T-helper 2 cell (primary cell): ENCODE measurements around the gene ISG20L2.

Experiments
- DNase-seq, 5 experiments: peaks; one replicate each; pipeline versions ENCODE4 v3.0.0 to v3.0.0-alpha.2; 2012 to 2022

The ISG20L2 gene

DNA sequence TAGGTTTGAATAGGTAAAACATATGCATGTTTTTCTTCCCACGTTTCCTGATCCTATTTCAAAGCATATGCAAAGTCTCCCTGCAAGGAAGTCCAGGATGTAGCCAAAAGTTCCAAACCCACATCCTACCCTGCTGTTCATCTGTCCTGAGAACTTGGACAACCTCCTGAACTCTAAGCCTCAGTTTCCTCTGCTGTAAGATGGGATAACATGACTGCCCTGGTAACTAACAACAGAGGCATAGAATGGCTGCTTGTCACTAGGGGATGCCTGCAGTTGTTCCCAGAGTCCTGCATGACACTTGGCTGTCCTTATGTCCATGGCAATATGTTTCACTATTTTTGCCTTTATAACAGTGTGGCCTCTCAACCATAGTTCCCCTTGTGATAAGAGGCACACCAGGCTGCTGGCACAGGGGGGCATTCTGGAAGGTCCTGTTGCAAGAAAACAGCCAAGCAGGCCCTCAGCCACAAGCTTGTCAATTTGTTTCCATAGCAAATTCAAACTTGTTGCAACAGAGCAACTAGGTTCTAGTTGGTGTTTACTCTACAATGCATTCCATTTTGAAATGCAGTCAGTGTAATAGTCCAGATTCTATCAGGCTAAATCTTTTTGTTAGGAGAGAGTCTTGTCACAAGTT lies 24.4 kb upstream of the ISG20L2 start:
- DNase-seq, result no peak

DNA sequence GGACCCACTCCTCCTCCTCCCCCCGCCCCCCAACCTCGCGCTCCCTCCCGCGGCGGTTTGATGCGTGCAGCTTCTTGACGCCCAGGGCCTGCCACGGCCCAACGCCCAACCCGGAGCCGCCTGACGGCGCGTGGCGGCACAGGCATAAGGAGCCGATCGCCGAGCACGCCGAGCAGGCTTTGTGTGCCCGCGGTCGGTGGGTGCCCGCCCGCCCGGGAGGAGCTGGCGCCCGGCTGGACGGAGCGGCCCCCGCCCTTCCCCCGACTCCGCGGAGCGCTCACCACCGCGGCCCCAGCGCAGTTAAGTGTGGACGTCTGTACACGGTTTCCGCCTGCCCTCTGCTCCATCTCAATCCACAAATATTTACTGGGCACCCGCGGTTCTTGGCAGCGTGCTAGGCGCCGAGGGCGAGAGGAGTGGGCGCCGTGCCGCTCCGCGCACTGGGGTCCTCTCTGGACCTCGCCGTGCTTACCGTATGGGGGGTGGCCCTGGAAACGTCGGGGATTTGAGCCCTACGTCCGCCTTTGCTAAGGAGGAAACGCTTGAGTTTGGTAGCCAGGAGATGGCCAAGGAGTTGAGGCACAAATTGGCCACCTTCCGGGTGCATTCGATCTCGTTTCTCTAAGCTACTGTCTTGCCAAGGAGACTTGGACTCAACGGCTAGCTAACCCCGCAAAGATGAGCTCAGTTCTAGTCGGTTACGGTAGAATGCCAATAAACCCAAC lies 23.4 kb upstream of the ISG20L2 start:
- DNase-seq, result peak; percentile 89 to 98 (median 96)

DNA sequence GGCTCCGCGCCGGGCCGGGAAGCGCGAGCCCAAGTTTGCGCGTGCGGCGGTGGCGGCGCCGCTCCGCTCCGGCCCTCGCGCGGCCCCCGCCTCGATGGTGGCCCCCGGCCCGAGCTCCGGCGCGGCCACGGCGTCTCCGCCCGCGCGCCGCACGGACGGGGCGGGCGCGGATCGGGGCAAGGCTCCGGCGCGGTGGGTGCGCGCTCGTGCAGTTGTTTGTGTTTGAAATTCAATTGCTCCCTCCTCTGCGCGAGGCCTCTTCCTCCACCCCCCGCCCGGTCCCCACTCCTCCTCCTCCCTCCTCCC lies 22.8 kb upstream of the ISG20L2 start, which contains the start of gene HDGF:
TSS of gene HDGF (minus strand) at position 225 of the 306 bp plus-strand sequence. CDS start 246 bp downstream, outside the sequence.
- no peak for DNase-seq

DNA sequence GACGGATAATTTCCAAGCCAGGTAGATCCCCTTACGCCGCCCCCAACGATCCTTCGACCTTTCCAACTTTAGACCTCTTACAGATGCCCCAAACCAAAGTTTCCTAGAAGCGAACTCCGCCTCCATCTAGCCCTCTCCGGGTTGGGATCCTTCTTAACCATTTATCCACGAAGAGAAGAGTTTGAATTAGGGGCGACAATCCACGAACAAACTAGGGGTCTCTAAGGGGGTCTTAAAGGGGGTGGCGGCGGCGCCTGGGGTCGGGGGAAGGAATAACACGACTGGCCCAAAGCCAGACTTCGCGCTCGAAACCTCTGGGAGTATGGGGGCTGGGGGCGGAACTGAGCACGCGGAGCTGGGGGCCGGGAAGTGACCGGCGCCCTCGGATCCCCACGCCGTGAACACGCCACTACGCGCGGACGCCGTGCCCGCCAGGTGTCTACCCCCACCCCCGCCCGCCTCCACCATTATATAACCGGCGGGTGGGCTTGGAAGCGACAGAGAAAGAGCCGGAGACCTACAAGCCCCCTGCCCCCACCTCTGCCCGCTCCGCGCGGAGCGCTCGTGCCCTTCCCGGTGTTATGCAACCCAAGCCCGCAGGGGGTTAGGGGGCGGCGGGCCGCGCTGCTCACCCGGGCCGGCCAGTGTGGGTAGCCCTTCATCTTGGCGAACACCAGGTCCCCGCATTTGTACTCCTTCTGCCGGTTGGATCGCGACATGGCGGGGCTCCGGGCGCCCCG lies 22.3 kb upstream of the ISG20L2 start:
- DNase-seq, result peak in 3 of 5 experiments; percentile 26 to 45 (median 29)

DNA sequence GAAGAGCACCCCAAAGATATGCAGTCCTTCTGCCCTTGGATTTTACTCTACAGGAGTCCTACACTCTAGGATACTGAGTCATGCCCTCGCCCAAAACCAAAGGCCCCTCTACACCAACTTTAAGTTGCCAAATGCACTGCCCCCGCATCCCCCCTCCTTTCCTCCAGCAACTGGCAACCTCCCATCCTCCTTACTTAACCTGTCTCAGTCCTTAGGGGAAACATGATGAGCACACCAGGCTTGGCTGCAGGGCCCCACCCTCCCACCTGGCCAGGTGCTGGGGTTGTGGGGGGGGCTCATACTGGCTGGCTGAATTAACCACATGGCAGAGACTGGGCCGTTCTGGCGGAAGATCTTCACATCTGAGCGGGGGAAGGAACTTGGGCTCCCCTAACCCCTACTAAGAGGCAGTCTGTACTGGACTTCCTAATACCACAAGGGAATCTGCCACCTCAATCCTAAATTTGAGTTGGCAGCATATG lies 21.7 kb upstream of the ISG20L2 start:
- DNase-seq, result peak in 2 of 5 experiments; percentile 24

DNA sequence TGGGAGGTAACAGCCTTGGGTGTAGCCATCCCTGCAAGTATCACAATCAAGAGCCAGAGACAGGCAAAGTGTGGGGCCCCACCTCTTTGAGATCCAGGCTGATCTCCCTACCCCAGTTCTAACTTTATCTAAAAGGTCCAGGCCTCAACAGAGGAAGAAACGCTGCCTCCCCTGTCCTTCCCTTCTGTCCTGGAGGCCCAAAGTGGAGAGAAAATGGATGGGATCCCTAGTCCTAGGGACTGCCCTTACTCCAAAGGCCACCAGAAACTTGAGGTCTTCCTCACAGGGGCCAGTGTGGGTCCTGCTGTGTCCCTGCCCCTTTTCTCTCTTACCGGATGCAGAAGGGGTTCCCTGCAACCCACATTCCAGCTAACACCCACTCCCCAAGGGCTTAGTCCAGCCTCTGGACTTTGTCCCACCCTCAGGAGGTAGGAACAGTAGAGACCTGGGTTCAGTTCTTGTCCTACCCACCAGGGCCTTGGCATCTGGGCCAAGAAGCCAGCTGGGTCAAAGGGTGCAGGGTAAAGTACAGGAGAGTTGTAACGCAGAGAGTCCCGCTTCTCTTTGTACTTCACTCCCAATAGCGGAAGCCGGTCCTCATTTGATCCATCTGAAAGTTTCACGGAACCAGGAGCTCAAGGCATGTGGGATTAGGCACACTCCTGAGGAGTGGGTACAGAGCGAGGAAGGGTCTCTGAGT lies 21.0 kb upstream of the ISG20L2 start:
- DNase-seq, result no peak

DNA sequence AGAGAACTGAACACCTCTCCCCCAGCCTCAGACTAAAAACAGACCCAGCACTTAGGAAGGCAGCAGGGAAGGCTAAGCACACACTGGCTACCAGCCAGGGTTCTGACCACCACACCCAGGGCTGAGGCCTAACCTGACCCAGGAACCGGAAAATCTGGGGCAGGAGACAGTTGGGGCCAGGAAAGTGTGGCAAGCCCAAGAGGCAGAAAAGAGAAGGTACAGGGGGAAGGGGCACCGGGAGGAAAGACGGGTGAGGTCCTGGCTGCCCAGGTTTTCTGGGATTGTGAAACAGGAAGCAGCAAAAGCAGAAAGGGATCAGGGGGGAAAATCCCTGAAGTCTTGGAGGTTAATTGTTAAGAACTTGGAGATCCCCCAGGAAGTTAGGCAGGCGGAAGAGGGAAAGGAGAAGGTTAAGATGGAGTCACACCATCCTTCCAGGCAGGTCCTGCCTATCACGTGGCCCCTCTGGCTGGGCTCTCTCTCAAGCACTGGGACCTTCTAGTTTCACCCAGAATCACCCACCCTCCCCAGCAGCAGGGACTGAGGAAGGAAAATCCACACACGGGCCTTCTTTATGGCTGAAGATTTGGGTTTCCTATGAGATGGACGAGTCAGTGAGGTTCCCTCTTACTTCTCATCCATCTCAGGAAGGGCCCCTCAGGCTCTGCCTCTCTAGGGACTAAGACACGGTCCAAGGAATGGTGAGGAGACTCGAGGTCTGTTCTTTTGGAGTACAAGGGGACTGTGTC lies 20.3 kb upstream of the ISG20L2 start:
- no peak for DNase-seq

DNA sequence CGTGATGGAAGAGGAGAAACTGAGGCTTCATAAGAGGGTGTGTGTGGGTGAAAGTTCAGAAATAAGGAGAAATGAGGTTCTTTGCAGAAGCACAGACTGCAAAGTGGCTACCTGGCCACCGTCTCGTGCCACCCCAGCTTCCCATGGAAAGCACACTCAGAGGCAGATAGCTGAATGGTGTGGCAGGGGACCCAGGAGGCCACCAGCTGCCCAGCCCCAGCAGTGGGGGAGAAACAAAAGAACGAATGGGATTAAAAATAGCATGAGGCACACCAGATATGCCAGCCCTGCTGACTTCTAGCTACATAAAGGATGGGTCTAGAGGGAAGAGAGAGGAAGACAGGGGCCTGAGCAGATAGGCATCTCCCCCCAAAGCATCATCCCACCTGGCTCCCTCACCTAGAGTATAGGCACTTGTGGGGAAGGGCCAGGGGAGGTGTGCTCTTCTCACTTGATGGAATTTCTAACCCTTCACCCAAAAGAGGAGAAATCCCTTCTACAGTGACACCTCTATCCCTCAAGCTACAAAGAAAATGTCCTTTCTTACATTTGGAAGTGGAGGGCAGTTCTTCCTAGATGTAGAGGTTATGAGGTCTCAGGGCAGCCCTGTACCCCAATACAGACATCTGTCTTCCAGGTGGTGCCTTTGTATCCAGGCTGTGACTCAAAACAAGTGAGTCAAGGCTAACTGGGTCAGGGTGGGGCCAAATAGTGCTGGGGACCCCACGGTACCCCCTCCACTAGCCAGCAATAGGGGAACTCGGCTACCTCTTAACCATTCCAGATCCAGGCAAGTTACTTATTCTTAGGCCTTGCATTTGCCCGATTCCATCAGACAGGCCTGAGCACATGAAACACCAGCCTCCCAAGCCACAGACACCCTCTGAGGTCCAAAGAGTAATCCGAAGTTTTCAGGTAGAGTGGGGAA lies 19.4 kb upstream of the ISG20L2 start:
- no peak for DNase-seq

DNA sequence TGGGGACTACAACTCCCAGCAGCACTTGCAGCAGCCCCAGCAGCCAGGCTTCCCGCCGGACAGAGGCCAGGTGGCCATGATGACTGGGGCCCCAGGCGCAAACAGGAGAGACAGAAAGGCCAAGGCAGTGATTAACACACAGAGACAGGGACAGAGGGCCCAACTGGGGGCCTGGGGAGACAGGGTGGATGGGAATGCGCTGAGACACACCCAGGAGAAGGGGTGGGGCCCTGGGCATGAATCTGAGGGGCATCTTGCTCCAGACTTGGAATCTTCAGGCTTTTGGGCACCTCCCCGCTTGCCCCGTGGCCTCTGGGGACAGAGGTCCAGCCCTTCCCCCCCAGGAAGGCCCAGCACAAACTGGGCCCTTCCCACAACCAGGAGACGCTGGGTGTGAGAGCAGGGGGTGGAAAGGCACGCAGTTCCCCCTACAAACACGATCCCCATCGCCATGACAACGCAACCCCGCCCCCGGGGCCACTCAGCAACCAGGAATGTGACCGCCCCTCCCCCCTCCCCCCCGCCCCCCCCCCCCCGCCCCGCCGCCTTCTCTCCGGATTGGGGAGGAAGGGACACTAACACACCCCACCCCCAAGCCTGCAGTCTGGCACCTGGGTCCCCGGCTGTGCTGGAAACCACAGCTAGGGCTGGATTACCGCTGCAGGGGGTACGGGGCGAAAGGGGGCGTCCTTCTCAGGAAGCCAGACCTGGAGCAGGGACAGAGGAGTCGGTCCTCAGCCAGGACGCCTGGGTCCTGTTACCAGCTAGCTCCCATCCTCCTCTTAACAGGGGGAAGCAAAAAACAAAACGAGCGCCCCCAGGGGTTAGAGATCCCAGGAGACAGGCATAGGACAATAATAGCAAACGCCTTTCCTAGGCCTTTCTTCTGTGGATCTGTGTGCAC lies 18.4 kb upstream of the ISG20L2 start:
- peak; percentile 24 to 76 (median 52) for DNase-seq

DNA sequence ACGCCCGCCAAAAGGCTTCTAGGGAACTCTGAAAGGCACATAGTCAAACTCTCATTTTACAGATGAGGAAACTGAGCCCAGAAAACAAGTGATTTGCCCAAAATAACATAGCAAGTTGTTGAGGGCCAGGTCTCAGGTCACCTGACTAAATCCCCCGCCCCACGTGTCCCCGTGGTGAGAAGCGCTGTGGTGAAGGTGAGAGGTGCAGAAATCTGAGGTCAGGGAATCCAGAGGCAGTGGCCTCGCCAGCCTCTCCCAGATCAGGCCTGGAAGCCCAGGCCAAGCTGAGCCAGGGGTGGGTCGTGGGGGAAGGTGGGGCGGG lies 17.8 kb upstream of the ISG20L2 start:
- DNase-seq, result peak in 1 of 5 experiments; percentile 45

DNA sequence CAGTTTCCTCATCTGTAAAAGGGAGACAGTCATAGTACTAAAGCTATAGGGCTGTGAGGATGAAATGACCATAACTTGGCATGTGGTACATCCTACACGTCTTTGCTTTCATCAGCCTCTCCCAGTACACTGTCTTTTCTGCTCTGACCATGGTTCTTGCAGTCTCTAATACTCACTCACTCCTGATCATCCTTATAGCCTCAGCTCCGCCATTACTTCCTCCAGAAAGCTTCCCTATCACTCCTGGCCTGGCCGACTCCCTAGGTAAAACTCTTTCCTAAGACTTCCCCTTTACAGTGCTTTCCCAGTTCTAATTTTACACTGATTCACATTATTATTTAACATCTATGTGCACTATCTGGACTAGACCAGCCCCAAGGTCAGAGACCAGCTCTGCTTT lies 17.3 kb upstream of the ISG20L2 start:
- no peak for DNase-seq

DNA sequence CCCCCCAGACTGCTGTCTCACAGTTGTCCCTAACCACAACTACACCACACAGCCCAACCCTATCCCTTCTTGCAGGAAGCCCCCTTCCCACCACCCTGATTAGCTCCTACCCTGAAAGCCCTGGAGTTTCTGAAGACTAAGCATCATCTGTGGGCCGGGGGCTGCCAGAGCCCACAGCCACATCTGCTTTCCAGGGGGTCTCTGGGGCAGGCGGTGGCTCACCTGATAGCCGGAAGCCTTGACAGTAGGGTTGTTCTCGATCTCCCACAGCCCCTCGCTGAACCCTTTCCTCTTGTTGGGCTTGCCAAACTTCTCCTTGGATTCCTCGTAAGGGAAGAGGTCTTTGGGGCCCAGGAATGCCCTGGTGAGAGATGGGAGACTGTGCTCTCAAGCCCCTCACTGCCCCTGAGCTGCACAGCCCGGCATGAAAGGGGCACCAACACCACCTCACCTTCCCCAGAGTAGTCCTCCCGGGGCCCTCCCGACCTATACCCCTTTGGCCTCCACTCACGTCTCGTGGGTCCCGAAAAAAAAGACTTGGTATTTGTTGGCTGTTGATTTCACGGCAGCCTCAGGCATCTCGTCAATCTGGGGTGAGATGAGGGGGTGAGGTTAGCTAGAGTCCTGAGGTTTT lies 16.3 kb upstream of the ISG20L2 start:
- no peak for DNase-seq

DNA sequence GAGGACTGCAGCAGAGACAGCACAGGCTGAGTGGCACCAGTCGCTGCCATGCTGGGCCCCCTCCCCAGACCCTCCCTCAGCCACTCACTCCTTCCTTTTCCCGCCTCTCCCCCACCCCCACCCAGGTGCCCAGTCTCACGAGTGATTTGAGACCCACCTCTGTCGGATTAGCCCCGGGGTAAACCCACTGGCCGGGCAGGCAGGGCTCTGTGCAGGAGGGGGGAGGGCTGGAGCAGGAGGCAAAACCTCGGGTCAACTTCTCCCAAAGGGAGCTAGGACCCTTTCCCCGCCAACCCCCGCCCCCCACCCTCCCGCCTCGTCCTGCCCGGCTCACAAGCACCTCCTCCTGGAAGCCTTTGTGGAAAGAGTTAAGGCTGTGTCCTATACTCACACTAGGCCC lies 15.8 kb upstream of the ISG20L2 start:
- no peak for DNase-seq

DNA sequence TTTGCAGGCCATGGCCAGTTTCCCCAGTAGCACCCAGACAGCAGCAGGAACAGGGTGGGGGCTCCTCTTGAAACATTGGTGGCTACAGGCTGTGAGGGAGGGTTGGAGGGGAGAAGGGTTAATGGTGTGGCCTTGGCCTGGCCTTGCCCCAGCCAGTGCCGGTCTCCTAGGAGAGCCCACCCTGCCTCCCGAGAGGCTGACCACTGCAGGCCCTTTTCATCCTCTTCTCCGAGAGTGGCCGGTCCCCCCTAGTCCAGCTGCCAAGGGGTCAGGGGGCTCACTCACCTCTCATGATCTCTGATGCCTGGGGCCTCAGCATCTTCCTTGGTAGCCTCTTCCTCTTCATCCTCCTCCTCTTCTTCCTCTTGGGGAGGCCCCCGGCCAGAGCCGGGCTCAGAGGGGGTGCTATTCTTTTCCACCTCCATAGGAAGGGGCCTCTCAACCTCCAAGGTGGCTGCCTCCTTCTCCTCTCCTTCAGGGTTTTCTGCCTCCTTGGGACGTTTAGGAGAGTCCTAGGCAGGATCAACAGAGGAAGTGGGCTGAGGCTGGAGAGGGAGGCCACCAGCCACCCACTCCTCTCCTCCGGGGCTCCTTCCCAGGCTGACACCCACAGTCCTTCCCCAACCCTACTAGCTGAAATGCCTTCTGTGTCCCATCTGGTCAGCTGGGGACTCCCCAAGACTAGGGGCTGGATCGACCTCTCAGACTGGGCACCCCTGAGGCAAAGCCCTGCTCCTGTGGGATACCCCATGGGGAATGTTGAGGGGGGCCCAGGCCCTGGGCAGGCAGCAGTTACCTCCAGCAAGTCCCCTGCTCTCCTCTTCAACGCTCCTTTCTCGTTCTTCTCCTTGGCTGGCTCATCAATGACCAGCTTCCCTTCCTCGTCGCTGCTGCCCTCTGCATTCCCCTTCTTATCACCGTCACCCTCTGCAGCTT lies 15.1 kb upstream of the ISG20L2 start:
- no peak for DNase-seq

DNA sequence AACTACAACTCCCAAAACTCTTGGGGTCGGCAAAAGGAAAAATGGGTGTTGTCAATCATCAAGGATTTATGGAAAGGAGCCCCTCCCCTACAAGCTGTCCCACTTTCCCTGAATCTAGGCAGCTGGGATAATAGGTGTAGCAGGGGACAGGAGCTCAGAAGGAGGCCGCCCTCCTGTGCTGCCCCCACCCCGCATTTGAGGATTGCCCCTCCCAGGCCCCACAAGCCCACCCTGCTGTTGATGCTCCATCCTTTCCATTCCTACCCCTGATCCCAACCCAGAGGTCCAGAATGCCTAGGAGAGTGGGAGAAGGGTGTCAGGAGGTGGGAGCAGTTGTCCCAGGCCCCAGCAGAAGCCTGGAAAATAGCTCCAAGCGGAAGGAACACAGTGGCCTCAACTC lies 14.2 kb upstream of the ISG20L2 start:
- DNase-seq, result no peak

DNA sequence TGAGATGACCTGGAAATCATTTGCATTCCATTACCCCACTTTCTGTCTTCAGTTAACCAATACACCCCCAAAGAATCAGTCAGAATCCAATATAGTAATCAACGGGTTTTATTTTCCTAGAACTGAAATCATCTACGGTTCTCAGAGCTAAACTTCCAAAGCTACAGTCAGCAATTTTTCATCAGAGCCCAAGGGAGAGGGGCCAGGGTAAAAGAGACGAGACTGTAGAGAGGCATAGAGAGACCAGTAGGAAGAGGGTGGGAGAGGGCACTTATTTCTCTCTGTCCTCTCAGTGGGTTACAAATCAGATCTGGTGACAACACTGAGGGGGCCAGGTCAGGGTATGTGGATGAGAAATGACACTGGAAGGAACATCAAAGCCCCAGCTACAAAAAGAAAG lies 13.5 kb upstream of the ISG20L2 start:
- DNase-seq, result no peak

DNA sequence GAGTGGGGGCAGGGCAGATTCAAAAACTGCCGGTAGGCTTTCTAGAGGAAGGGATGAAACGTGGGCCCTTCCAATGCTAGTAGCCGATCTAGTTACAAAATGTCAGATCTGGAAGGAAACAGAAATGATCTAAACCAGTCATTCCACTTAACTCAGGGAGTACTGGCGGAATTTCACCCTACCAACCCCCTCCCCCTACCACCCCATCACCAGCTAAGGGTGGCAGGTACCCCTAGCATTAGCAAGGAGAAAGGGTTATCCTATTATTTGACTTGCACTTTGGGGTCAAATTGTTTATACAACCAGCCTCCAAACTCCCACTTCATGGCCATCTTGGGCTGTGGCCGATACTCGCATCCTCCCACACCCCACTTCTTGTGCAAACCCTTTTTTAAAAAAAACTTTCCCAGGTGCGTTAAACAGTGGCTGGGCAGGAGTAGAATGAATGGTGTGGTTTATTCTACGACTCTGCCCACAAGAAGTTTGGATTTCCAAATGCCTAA lies 13.0 kb upstream of the ISG20L2 start:
- DNase-seq, result no peak

DNA sequence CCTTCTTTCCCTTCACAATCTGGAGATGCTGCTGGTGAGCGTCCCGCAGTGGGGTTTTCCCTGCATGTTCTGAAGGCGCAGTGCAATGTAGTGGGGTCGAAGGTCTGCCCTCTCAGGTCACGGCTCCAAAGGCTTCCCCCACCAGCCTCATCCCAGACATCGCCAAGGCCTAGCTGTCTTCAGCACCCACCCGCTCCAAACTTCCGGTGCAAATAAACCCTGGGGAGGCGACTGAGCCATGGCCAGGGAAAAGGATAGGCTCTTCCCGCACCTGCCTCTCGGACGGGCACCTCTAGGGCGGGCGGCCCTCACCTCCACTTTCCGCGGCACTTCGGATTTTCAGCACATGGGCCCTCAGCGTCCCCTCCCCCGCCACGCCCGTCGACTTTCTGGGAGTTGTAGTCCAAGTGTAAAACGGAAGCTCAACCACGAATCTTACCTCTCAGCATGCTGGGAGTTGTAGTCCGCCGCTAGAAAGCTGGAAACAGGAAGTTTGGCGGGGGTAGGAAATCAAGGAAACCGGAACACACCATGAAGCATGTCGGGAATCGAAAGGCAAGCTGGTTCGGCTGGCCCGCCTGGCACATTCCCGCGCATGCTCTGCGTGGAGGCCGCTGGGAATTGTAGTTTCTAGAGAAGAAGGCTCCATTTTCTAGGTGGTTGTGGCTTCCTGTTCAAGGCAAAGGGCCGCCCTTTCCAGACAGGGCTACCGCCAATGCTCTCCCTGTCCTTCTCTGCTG lies 12.3 kb upstream of the ISG20L2 start, which contains the start of gene MRPL24:
TSS of gene MRPL24 (minus strand) at position 348 of the 740 bp plus-strand sequence. CDS start 2,384 bp downstream, outside the sequence.
- DNase-seq, result peak; percentile 84 to 100 (median 95)
